Measurements from ENCODE around the gene STMN1.

Gene STMN1

DNA sequence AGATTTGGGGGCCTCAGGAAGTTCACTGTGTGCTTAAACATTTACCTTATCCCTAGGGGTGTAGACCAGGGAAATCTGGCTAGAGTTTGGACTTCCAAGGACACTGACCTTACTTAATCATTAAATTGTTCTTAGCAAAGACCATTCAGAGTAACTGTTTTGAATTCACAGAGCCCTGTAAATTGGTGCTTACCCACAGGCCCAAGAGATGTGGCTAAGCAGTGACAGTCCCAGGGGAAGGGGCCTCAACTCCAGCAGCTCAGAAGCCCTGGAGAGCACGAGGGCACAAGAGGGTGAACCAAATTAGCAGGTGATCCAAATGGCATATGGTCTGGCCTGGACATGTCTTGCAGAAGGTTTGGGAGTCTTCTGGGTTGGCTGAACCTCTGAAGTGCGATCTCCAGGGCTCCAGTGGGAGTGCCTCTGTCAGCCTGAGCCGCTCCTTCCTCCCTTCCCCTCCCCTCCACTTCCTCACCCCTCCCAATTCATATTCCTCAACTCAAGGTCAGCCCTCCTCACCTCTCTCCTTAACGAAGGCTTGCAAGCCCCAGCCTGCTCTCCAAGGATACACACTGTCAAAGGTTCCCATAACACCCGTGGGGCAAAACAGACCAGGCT lies 35.0 kb downstream of the STMN1 start:
- DNase-seq (ENCODE audit: low spot score): no peak

DNA sequence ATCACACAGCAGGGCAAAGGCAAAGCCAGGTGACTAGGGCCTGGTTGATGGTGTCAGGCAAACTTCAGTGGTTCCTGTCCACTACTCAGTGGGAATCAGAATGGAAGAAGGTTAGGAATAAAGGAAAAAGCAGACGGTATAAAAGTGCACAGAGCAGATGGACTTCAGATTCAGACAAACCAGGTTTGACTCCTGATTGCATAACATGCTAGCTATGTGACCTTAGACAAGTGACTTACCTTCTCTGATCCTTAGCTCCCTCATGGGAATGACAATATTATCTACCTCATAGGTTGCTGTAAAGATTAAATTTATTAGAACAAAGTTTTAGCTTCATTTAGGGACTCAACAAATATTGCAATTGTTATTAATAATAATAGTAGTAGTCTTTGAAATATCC lies 35.6 kb downstream of the STMN1 start:
- no peak for DNase-seq (ENCODE audit: low spot score)

- DNase-seq (ENCODE audit: low spot score): peak; percentile 26
Observed at GRCh38 chr1:25869909-25870606, 36.2 kb downstream of the STMN1 start.

DNA sequence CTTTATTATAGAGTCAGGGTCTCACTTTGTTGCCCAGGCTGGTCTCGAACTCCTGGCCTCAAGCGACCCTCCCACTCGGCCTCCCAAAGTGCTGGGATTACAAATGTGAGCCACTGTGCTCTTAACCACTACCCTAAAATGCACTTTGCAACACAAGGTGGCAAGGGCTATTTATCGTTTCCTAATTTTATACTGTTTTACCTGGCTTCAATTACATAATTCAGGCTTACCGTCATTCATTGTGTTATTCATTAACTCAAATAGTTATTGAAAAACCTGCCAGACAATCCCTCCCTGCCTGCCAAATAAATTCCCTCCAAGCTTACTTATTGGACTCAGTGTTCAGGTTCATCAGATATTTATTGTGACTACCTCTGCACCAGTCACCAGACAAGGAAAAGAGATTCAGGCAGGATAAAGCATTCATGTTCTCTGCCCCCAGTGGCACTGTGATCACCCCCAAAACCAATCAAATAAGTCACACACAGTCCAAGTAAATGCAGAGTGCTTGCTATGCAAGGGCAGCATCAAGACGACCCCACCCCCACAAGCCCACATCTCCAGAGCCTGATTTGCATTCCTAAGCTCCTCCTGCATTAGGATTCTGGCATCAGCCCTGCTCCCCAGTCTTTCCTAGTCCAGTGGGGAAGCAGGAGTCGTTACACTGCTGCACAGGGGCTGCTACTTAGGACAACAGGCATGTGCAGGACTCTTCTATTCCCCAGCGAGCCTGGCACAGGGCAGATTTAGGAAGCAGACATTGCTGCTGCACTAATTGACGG lies 38.8 kb downstream of the STMN1 start:
- DNase-seq (ENCODE audit: low spot score): no peak

DNA sequence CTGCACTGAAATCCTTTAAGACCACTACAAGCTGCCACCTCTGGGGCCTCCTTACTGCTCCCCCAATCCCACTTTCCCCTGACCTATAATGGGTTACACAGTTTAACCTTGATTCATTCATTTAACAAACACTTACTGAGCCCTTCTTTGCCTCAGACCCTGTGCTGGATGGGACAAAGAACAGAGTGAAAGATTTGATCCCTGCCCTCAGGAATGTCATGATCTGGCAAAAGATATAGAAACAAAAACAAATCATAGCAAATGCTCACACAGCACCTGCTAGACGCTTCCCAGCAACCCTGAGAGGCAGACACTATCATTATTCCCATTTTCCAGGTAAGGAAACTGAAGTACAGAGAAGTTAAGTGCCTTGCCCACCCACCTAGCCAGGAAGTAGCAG lies 39.9 kb downstream of the STMN1 start:
- DNase-seq (ENCODE audit: low spot score): no peak

- no peak for DNase-seq (ENCODE audit: low spot score)
Observed at GRCh38 chr1:25864434-25864833, 41.8 kb downstream of the STMN1 start.

- DNase-seq (ENCODE audit: low spot score): no peak
Observed at GRCh38 chr1:25863486-25864262, 42.5 kb downstream of the STMN1 start.

GRCh38 chr1:25862785-25863485 lies 43.3 kb downstream of the STMN1 start:
- DNase-seq (ENCODE audit: low spot score): no peak

- DNase-seq (ENCODE audit: low spot score): no peak
Observed at GRCh38 chr1:25861316-25862286, 44.6 kb downstream of the STMN1 start.

GRCh38 chr1:25858906-25859789 lies 47.1 kb downstream of the STMN1 start, which contains the start of gene AUNIP:
Gene AUNIP, minus strand, starts transcription at chr1:25859457. Its CDS starts 100 bp downstream, at chr1:25859357.
- DNase-seq (ENCODE audit: low spot score): peak; percentile 91

DNA sequence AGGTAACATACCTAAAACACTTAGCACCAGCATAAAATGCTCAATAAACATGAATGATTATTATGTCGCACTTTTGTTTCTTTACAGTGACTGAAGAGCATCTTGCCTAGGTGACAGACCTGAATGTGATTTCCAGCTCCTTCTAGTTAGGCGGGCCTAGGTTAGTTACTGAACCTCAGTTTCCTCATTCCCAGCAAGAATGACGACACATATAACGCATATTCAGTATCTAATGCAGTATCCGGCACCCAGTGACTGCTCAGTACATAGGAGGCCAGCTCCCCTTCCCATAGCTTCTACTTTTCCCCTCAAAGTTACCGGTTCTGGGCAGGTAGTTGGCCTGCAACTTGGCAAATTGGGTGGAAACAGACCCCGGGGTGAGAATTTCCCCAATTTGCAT lies 47.7 kb downstream of the STMN1 start:
- peak; percentile 43 for DNase-seq (ENCODE audit: low spot score)

DNA sequence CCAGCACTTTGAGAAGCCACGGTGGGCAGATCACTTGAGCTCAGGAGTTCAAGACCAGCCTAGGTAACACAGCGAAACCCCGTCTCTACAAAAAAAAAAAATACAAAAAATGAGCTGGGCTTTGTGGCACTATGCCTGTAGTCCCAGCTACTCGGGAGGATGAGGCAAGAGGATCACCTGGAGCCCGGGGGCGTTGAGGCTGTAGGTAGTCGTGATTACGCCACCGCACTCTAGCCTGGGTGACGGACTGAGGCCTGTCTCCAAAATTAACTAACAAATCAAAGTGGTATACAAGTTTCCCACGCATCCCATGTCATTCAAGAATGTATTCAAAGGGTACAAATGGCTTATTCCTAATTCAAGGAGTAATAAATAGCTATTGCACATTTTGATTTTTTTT lies 49.4 kb downstream of the STMN1 start:
- DNase-seq (ENCODE audit: low spot score): no peak

GRCh38 chr1:25854554-25854953 lies 51.7 kb downstream of the STMN1 start:
- no peak for DNase-seq (ENCODE audit: low spot score)
